Transverse colon (tissue), 4 donors: ENCODE results near the gene HPD. TPM values are rescaled to one million over a fixed set of nuclear protein-coding genes. Genes with fewer than 3 reads are reported as not detected.

Source experiments
- DNase-seq: peaks from one replicate; pipeline ENCODE4 v3.0.0-alpha.2; 2019
- H3K27ac ChIP-seq, 4 donors: fragments of 200-600 bp; sonication (generic); 2 replicates each; pipeline ENCODE4 v1.5.1; 2016 to 2018; ENCODE audit warnings: inconsistent platforms in 4 of 4
- H3K27me3 ChIP-seq: fragments of 200-600 bp; sonication (generic); 2 replicates; pipeline ENCODE4 v1.5.1; 2017; ENCODE audit warnings: inconsistent platforms
- H3K36me3 ChIP-seq, 4 donors: fragments of 200-600 bp; sonication (generic); 2 replicates each; pipeline ENCODE4 v1.5.1; 2017 to 2019; ENCODE audit warnings: inconsistent platforms in 4 of 4
- H3K4me1 ChIP-seq, 4 donors: fragments of 200-600 bp; sonication (generic); 2 replicates each; pipeline ENCODE4 v1.5.1; 2017 to 2020; ENCODE audit warnings: inconsistent platforms in 4 of 4
- H3K4me3 ChIP-seq, 4 donors: fragments of 200-600 bp; sonication (generic); 1 replicate in 1 of 4; 2 replicates in 3 of 4; pipeline versions ENCODE4 v1.5.1 to v1.6.1; 2017 to 2019; ENCODE audit warnings: inconsistent platforms in 4 of 4
- H3K9me3 ChIP-seq, 2 donors: fragments of 200-600 bp; sonication (generic); 2 replicates each; pipeline ENCODE4 v1.5.1; 2017 to 2019; ENCODE audit warnings: inconsistent platforms in 2 of 2
- CTCF ChIP-seq, 5 experiments: fragments of 200-600 bp in 3 of 5; fragments of 450-650 bp in 2 of 5; sonication (generic) in 3 of 5; IDR thresholded peaks; 1 replicate in 2 of 5; 2 replicates in 3 of 5; pipeline ENCODE4 v1.5.1; 2016 to 2017; ENCODE audit warnings: antibody characterized with exemption in 5 of 5, inconsistent platforms in 3 of 5, mild to moderate bottlenecking in 2 of 5, moderate library complexity in 1 of 5
- EP300 ChIP-seq: sonication (generic); formaldehyde crosslinking; IDR thresholded peaks from one replicate; pipeline ENCODE4 v1.6.1; 2017; ENCODE audit warnings: antibody characterized with exemption, low read depth
- POLR2A ChIP-seq: fragments of 450-650 bp; IDR thresholded peaks from one replicate; pipeline ENCODE4 v1.6.1; 2016; ENCODE audit warnings: antibody characterized with exemption, mild to moderate bottlenecking, moderate library complexity
- POLR2AphosphoS5 ChIP-seq, 3 donors: sonication (generic); formaldehyde crosslinking; IDR thresholded peaks; one replicate each; pipeline ENCODE4 v1.6.1; 2016; ENCODE audit warnings: antibody characterized with exemption in 3 of 3
- WGBS, 2 donors: methylation state at CpG; one replicate each; pipeline ENCODE4 v1.1.5; 2018; ENCODE audit warnings: low coverage in 1 of 2; 5-methylcytosine and 5-hydroxymethylcytosine counted together
- in situ Hi-C, 4 donors: fragments of 200-750 bp; cut with MboI; loops; one replicate each; pipeline versions ENCODE4 v1.15.0 to v1.15.1; 2017; ENCODE audit warnings: low sequenced_read_pairs in 3 of 4, low pct_ligation_motif_present in 1 of 4, low pct_unique_long_range_greater_than_20kb in 1 of 4
- intact Hi-C: fragments of 100-400 bp; cut with DNase I; formaldehyde crosslinking; loops from one replicate; pipeline ENCODE4 v1.15.1; 2023; ENCODE audit warnings: low total_unique reads
- total RNA-seq, 4 donors: library from RNA; depleted of rRNA; stranded (reverse); fragments of >200 nt; gene quantifications; one replicate each; pipeline ENCODE4 v1.1.0, GENCODE V29; 2016

The HPD gene
- total RNA-seq, 4 donors from 2014 or later, result 0.41 TPM; not detected in 3

DNA sequence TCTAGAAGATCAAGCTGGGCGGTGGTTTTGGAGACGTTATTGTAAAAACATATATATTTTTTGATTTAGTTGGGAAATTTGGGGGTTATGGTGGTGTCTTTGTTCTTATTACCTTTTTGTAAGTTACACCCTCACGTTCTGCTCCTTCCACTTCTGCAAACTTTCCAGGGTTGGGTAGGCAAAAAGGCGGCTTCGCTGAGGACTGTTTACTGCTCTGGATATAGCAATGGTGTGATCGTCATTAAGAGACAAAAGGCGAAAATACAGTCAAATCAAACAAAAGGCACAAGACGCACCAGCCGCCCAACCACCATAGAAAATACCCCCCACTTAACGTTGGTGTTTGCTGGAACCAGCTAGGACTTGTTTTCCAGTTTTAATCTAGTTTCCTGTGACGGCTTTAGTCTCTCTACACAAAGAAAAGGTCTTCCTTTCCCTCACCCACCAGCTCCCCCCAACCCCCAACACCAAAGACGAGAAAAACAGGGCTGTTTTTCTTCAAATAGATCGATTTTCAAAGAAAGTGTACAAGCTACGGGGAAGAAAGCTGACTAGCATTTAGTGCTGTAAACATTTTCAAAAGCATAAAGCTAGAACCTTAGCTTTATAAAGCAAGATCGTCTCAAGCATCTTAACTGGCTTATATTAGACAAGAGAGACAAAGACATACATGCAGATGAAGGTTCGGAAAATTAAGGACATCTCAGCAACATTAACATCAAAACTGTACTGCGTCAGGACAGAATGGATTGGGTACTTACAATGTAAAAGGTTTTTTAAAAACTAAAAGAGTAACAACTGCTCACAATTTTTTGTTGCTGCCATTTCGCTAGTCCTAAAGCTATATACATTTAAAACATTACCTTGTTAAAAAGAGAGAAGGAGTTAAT is 56.8 kb downstream of the HPD start:
- no peaks in the 10 kb centered on the region for H3K27me3 ChIP-seq
- in situ Hi-C loops, result no loop called here
- peaks cover 32 to 49% (median 40%) of the 10 kb centered on the region in 4 donors for H3K4me1 ChIP-seq
- 2% methylated on average over 17 to 18 of the region's 18 CpGs for WGBS, 2 donors
- DNase-seq, result no peak
- intact Hi-C loops, result no loop called here
- no peak for TF ChIP-seq CTCF (IDR thresholded peaks at IDR 0.05)
- peak in 1 of 3 donors; percentile 8 for TF ChIP-seq POLR2AphosphoS5 (IDR thresholded peaks at IDR 0.05)
- peak; percentile 8 for TF ChIP-seq POLR2A
- no peaks in the 10 kb centered on the region for H3K36me3 ChIP-seq
- no peaks in the 10 kb centered on the region for H3K9me3 ChIP-seq
- H3K27ac ChIP-seq, result peak overlapping the region; percentile 100
- H3K4me3 ChIP-seq, result peak overlapping the region; percentile 75 to 84 (median 79)

DNA sequence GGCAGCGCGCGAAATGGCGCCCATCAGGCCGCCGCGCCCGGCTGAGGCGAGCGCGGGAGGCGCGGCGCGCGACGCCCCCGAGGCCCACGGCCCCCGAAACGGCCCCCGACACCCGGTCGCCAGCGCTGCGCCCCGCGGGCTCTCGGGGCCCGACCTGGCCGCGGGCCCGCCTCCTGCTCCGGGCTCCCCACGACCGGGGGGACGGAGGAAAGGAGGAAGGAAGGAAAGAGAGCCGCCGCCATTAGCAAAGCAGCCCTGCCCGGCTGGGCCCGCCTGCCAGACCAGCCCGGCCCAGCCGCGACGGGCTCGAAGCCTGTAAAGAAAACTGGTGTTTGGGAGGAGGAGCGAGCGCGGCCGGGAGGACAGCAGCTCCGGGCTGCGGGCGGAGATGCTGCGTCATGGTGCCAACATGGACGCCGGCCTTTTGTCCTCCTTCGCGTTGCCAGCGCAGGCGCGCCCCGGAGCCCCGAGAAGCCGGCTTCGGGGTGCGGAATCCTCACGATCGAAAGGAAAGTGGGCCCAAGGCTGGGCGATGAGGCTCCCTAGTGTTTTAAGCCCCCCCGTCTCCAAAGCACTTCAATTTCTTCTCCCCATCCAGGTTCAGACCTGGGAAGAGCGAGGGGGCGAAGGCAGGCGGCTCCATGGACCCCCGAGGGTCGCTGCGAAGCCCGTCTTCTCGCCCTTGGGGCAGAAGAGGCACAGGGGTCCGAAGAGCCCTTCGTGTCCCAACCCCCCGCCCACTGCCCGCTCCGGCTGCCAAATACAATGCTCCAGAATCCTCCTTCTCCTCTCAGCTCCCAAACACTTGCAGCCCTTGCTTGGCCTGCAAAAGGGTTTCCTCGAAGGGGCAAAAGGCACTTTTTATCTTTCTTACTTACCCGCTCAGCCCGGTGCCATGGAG is 57.7 kb downstream of the HPD start:
- in situ Hi-C loops (no loop called here), intact Hi-C loops (no loop called here)
- Histone ChIP-seq H3K36me3 (no peaks in the 10 kb centered on the region), H3K4me3 (peak overlapping the region; percentile 75 to 84 (median 79)), H3K9me3 (no peaks in the 10 kb centered on the region), H3K4me1 (peaks cover 33 to 47% (median 40%) of the 10 kb centered on the region in 4 donors), H3K27ac (peak overlapping the region; percentile 100), H3K27me3 (no peaks in the 10 kb centered on the region)
- DNase-seq, result peak; percentile 85
- TF ChIP-seq POLR2AphosphoS5 (IDR thresholded peaks at IDR 0.05), result peak; percentile 52 to 89 (median 83)
- TF ChIP-seq POLR2A, result peak; percentile 90
- no peak for TF ChIP-seq CTCF (IDR thresholded peaks at IDR 0.05)
- WGBS, 2 donors, result 1% methylated on average over 46 of the region's 86 CpGs; no CpG with 5 or more reads in 1 of the 2 donors

GRCh38 chr12:121799842-121800693 is 58.6 kb downstream of the HPD start:
- TF ChIP-seq POLR2AphosphoS5 (IDR thresholded peaks at IDR 0.05) (peak; percentile 42 to 83 (median 71)), EP300 (no peak), CTCF (IDR thresholded peaks at IDR 0.05) (no peak), POLR2A (peak; percentile 69)
- DNase-seq, result peak; percentile 94
- Histone ChIP-seq H3K27me3 (no peaks in the 10 kb centered on the region), H3K36me3 (no peaks in the 10 kb centered on the region), H3K9me3 (no peaks in the 10 kb centered on the region), H3K4me1 (peaks cover 39 to 47% (median 42%) of the 10 kb centered on the region in 4 donors), H3K4me3 (peak overlapping the region; percentile 75 to 84 (median 78)), H3K27ac (peak overlapping the region; percentile 100)
- WGBS, 2 donors, result 0% methylated on average over 29 of the region's 84 CpGs; no CpG with 5 or more reads in 1 of the 2 donors
- in situ Hi-C loops (loop anchor here in 3 of 4 donors (10.0 kb wide), 2 partner anchors 85 to 105 kb away; partner anchors contain the start of gene PSMD9 (in 1 of the 3)), intact Hi-C loops (no loop called here)
